Esophagus squamous epithelium (tissue), 4 donors: ENCODE results near the gene CPED1.

Experiments
- POLR2A ChIP-seq, 4 donors: fragments of 450-650 bp; IDR thresholded peaks; one replicate each; pipeline ENCODE4 v1.6.1; 2017; ENCODE audit warnings: antibody characterized with exemption in 4 of 4, mild to moderate bottlenecking in 4 of 4, moderate library complexity in 3 of 4
- TF ChIP-seq, protein P1 (sequence below), 6 experiments: fragments of 450-650 bp in 4 of 6; fragments of 200-600 bp in 2 of 6; sonication (generic) in 2 of 6; IDR thresholded peaks; one replicate each; pipeline ENCODE4 v1.5.1; 2016 to 2019; ENCODE audit warnings: antibody characterized with exemption in 6 of 6, mild to moderate bottlenecking in 4 of 6, moderate library complexity in 4 of 6

DNA sequence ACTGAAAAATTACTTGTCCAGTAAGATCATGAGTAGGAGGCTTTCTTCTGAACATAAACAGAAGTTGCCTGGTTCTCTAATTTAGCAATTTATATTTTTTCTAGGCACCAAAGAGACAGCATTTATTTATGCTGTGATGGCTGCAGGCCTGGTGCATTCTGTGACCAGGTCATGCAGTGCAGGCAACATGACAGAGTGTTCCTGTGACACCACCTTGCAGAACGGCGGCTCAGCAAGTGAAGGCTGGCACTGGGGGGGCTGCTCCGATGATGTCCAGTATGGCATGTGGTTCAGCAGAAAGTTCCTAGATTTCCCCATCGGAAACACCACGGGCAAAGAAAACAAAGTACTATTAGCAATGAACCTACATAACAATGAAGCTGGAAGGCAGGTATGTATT lies 343.1 kb downstream of the CPED1 start:
- TF ChIP-seq, protein P1, sequence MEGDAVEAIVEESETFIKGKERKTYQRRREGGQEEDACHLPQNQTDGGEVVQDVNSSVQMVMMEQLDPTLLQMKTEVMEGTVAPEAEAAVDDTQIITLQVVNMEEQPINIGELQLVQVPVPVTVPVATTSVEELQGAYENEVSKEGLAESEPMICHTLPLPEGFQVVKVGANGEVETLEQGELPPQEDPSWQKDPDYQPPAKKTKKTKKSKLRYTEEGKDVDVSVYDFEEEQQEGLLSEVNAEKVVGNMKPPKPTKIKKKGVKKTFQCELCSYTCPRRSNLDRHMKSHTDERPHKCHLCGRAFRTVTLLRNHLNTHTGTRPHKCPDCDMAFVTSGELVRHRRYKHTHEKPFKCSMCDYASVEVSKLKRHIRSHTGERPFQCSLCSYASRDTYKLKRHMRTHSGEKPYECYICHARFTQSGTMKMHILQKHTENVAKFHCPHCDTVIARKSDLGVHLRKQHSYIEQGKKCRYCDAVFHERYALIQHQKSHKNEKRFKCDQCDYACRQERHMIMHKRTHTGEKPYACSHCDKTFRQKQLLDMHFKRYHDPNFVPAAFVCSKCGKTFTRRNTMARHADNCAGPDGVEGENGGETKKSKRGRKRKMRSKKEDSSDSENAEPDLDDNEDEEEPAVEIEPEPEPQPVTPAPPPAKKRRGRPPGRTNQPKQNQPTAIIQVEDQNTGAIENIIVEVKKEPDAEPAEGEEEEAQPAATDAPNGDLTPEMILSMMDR (IDR thresholded peaks at IDR 0.05): no peak
- TF ChIP-seq POLR2A (IDR thresholded peaks at IDR 0.05): no peak
